GM12801 (cell line): Measurements from ENCODE around the gene FAM78A.

Experiments
- CTCF ChIP-seq: IDR thresholded peaks from one replicate; pipeline ENCODE4 v1.5.1; 2011; ENCODE audit warnings: control low read depth; ENCODE audit not compliant: insufficient read length; ENCODE audit errors: extremely low read depth

The FAM78A gene

GRCh38 chr9:131273856-131274673 lies 2.2 kb downstream of the FAM78A start:
- no peak for TF ChIP-seq CTCF

GRCh38 chr9:131273146-131273855 lies 3.0 kb downstream of the FAM78A start:
- no peak for TF ChIP-seq CTCF

GRCh38 chr9:131272212-131272611 lies 4.1 kb downstream of the FAM78A start:
- no peak for TF ChIP-seq CTCF

GRCh38 chr9:131271506-131271931 lies 4.8 kb downstream of the FAM78A start:
- no peak for TF ChIP-seq CTCF

- TF ChIP-seq CTCF, result no peak
Measured at GRCh38 chr9:131270171-131271015, 5.9 kb downstream of the FAM78A start.

- TF ChIP-seq CTCF, result no peak
Measured at GRCh38 chr9:131266266-131267229, 9.8 kb downstream of the FAM78A start.
